GM12878 (cell line): ENCODE data around the gene AGBL1. TPM values are rescaled to one million over a fixed set of nuclear protein-coding genes. Genes with fewer than 3 reads are reported as not detected.

Experiments
- ATAC-seq: fragments of 200-7000 bp; cut with Tn5 transposase; 3 replicates; pipeline ENCODE4 v1.9.1; 2020; ENCODE audit warnings: mild to moderate bottlenecking, moderate library complexity
- BruUV-seq: library from RNA; stranded (reverse); fragments of 400-500 nt; replicated peaks from 2 replicates; lab custom pipeline; 2021; lab: Mats Ljungman, UMichigan
- CTCF ChIA-PET: fragments of 300-600 bp; sonication (Branson Sonifier 250); formaldehyde crosslinking; extraction: SDS; loops from one replicate; lab custom pipeline; 2021; ENCODE audit warnings: inconsistent platforms; lab: Yijun Ruan, JAX
- POLR2A ChIA-PET: fragments of 350-600 bp; formaldehyde crosslinking; extraction: SDS; loops from one replicate; lab custom pipeline; 2021; ENCODE audit warnings: inconsistent platforms; lab: Charles Lee
- RAD21 ChIA-PET: fragments of 300-600 bp; sonication (Branson Sonifier 250); formaldehyde crosslinking; loops from one replicate; lab custom pipeline; 2023; ENCODE audit warnings: antibody characterized with exemption; ENCODE audit not compliant: unreplicated experiment; lab: Charles Lee
- SMC1A ChIA-PET: fragments of 300-600 bp; sonication (Branson Sonifier 250); formaldehyde crosslinking; loops from one replicate; lab custom pipeline; 2023; ENCODE audit not compliant: unreplicated experiment, uncharacterized antibody; lab: Charles Lee
- DNase-seq: peaks from one replicate; pipeline ENCODE4 v3.0.0-alpha.2; 2011; ENCODE audit warnings: low read depth, low spot score
- FAIRE-seq: peaks from 3 replicates; lab custom pipeline; 2011; peaks lifted over from hg19 to GRCh38; lab: Jason Lieb, UNC
- H2AFZ ChIP-seq: 2 replicates; pipeline ENCODE4 v1.6.0; 2011; ENCODE audit warnings: low read depth, low read length, control low read depth; ENCODE audit not compliant: control insufficient read depth
- H3K27ac ChIP-seq: 2 replicates; pipeline ENCODE4 v1.5.1; 2011; ENCODE audit warnings: control low read depth; ENCODE audit not compliant: control insufficient read depth, insufficient read depth
- H3K27me3 ChIP-seq, 2 experiments: replicated peaks in 1 of 2; 2 replicates each; pipeline versions ENCODE4 v1.6.0 to v1.6.1; 2011; ENCODE audit warnings: low read length in 1 of 2; ENCODE audit not compliant: control insufficient read depth in 2 of 2, insufficient read depth in 2 of 2
- H3K36me3 ChIP-seq, 2 experiments: 2 replicates each; pipeline ENCODE4 v1.5.1; 2011; ENCODE audit warnings: low read length in 1 of 2; ENCODE audit not compliant: control insufficient read depth in 2 of 2, insufficient read depth in 2 of 2
- H3K4me1 ChIP-seq: 2 replicates; pipeline ENCODE4 v1.6.1; 2011; ENCODE audit warnings: mild to moderate bottlenecking, low read length, moderate library complexity, mixed read lengths; ENCODE audit not compliant: control insufficient read depth, insufficient read depth
- H3K4me2 ChIP-seq: 2 replicates; pipeline ENCODE4 v1.6.0; 2011; ENCODE audit warnings: control low read depth; ENCODE audit not compliant: control insufficient read depth, insufficient read depth
- H3K4me3 ChIP-seq: fragments of 200-600 bp; sonication (generic); 2 replicates; pipeline ENCODE4 v1.5.1; 2016
- H3K79me2 ChIP-seq: 2 replicates; pipeline ENCODE4 v1.6.0; 2011; ENCODE audit warnings: low read length; ENCODE audit not compliant: control insufficient read depth, insufficient read depth
- H3K9ac ChIP-seq: 2 replicates; pipeline ENCODE4 v1.8.0; 2011; ENCODE audit warnings: low read length, control low read depth, mixed read lengths; ENCODE audit not compliant: control insufficient read depth, insufficient read depth
- H3K9me3 ChIP-seq: replicated peaks from 3 replicates; pipeline ENCODE4 v1.5.1; 2011; ENCODE audit warnings: mild to moderate bottlenecking, low read length; ENCODE audit not compliant: control insufficient read depth, insufficient read depth
- H4K20me1 ChIP-seq: 2 replicates; pipeline ENCODE4 v1.6.0; 2011; ENCODE audit not compliant: control insufficient read depth, insufficient read depth
- BACH1 ChIP-seq: fragments of 450-650 bp; IDR thresholded peaks from 2 replicates; pipeline ENCODE4 v1.6.1; 2017; ENCODE audit warnings: mild to moderate bottlenecking, borderline replicate concordance
- FOS ChIP-seq: IDR thresholded peaks from 3 replicates; pipeline ENCODE4 v1.6.1; 2011; ENCODE audit warnings: borderline replicate concordance; ENCODE audit not compliant: insufficient read length; ENCODE audit errors: extremely low read depth
- RAD51 ChIP-seq: fragments of 450-650 bp; IDR thresholded peaks from 2 replicates; pipeline ENCODE4 v1.6.1; 2016; ENCODE audit warnings: moderate library complexity, mild to moderate bottlenecking, inconsistent platforms
- SREBF1 ChIP-seq: IDR thresholded peaks from 2 replicates; pipeline ENCODE4 v1.6.1; 2012; ENCODE audit warnings: mild to moderate bottlenecking, low read length
- WGBS: methylation state at CpG from one replicate; pipeline ENCODE4 v1.1.6; 2016; ENCODE audit warnings: low lambda C conversion rate; ENCODE audit not compliant: insufficient replicate concordance, insufficient coverage; ENCODE audit errors: missing lambda C conversion rate; 5-methylcytosine and 5-hydroxymethylcytosine counted together
- in situ Hi-C: fragments of 300-500 bp; cut with MboI; formaldehyde crosslinking; loops from 9 replicates; pipeline ENCODE4 v1.14.3; 2018; ENCODE audit warnings: mixed read lengths
- intact Hi-C: fragments of 100-400 bp; cut with micrococcal nuclease; formaldehyde crosslinking; loops from one replicate; pipeline ENCODE4 v1.14.2; 2022; ENCODE audit not compliant: unreplicated experiment
- polyA plus RNA-seq, 11 experiments: library from polyadenylated mRNA; depleted of rRNA in 4 of 11; unstranded in 6 of 11; stranded (reverse) in 5 of 11; fragments of >200 nt; fragmentation: Nextera tagmentation in 4 of 11; fragmentation: Illumina TruSeq in 1 of 11; extraction: Ambion mirVana in 4 of 11; extraction: Trizol in 1 of 11; gene quantifications; 1 replicate in 1 of 11; 2 replicates in 10 of 11; pipeline versions ENCODE4 v1.2.1 to v1.2.3, GENCODE V29; 2011 to 2016; ENCODE audit warnings: inconsistent platforms in 2 of 11, missing spikeins in 2 of 11, low read depth in 1 of 11
- total RNA-seq, 4 experiments: library from RNA; depleted of rRNA in 3 of 4; stranded (reverse); fragments of >200 nt in 3 of 4; fragmentation: Illumina TruSeq in 1 of 4; extraction: Trizol in 1 of 4; gene quantifications; 2 replicates each; pipeline versions ENCODE4 v1.2.1 to v1.2.3, GENCODE V29; 2013 to 2021
- TF ChIP-seq, protein P1 (sequence below), 3 experiments: IDR thresholded peaks in 2 of 3; conservative IDR thresholded peaks in 1 of 3; 2 replicates each; pipeline ENCODE4 v1.5.1; 2011; ENCODE audit warnings: low read depth in 3 of 3, low read length in 3 of 3, mild to moderate bottlenecking in 3 of 3, control low read depth in 2 of 3, moderate library complexity in 2 of 3, inconsistent platforms in 1 of 3, mixed read lengths in 1 of 3; ENCODE audit not compliant: control insufficient read depth in 2 of 3, insufficient read depth in 1 of 3; ENCODE audit errors: extremely low read depth in 1 of 3
- TF ChIP-seq, protein P2 (sequence below): fragments of 450-650 bp; IDR thresholded peaks from 2 replicates; pipeline ENCODE4 v1.6.1; 2018; ENCODE audit warnings: mild to moderate bottlenecking, low read depth, moderate library complexity; ENCODE audit not compliant: partially characterized antibody

The AGBL1 gene
- total and polyA plus RNA-seq, 10 of the 15 experiments (the other 5 are each of a cell fraction or from before 2014, with no cell fraction given), result not detected

DNA sequence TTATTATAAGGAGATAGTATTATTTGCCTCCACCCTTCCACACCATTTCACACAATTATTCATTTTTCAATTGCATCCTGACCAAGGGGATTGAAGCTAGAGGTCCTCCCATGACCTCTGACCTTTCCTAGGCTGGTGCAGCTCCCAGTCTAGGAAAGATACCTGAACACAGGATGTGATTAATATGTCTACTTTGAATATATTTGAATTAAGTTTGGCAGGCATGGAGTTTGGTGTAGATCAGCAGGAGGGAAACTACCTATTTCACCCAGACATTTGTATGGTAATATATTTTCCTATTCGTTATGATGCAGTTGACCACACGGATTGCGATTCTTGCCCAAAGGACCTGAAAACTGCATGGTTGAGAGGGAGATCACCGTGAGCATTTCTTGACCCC is 596.3 kb downstream of the AGBL1 start:
- H3K27ac ChIP-seq, result no peak overlapping the region
- POLR2A ChIA-PET, result no interaction called here
- RAD21 ChIA-PET, result no interaction called here
- no peak overlapping the region for H3K4me3 ChIP-seq
- H3K4me1 ChIP-seq, result no peaks in the 10 kb centered on the region
- no peak overlapping the region for H3K9ac ChIP-seq
- H4K20me1 ChIP-seq, result no peaks in the 10 kb centered on the region
- CTCF ChIA-PET, result interaction anchor here (0.6 kb wide), 1 partner anchor 70 kb away, joined by 3 read pairs; no protein-coding TSS in a partner anchor
- no peaks in the 10 kb centered on the region for H3K9me3 ChIP-seq
- WGBS, result 10% methylated on average over 4 of the region's 4 CpGs
- H3K36me3 ChIP-seq, result no peaks in the 10 kb centered on the region
- no peaks in the 10 kb centered on the region for H3K79me2 ChIP-seq
- no TSS peak for BruUV-seq
- ATAC-seq (no peak), FAIRE-seq (no peak), DNase-seq (no peak)
- intact Hi-C loops, result no loop called here
- no peak overlapping the region for H2AFZ ChIP-seq
- SMC1A ChIA-PET, result interaction anchor here (0.5 kb wide), 1 partner anchor 61 kb away, joined by 3 read pairs; no protein-coding TSS in a partner anchor
- no peaks in the 10 kb centered on the region for H3K27me3 ChIP-seq
- in situ Hi-C loops, result no loop called here
- H3K4me2 ChIP-seq, result no peak overlapping the region
- TF ChIP-seq BACH1 (no peak), SREBF1 (no peak), FOS (no peak), RAD51 (no peak)
- TF ChIP-seq, protein P1, sequence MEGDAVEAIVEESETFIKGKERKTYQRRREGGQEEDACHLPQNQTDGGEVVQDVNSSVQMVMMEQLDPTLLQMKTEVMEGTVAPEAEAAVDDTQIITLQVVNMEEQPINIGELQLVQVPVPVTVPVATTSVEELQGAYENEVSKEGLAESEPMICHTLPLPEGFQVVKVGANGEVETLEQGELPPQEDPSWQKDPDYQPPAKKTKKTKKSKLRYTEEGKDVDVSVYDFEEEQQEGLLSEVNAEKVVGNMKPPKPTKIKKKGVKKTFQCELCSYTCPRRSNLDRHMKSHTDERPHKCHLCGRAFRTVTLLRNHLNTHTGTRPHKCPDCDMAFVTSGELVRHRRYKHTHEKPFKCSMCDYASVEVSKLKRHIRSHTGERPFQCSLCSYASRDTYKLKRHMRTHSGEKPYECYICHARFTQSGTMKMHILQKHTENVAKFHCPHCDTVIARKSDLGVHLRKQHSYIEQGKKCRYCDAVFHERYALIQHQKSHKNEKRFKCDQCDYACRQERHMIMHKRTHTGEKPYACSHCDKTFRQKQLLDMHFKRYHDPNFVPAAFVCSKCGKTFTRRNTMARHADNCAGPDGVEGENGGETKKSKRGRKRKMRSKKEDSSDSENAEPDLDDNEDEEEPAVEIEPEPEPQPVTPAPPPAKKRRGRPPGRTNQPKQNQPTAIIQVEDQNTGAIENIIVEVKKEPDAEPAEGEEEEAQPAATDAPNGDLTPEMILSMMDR (IDR thresholded peaks at IDR 0.05 in 2 of 3, conservative IDR thresholded peaks at IDR 0.05 in 1 of 3; ENCODE audit: control insufficient read depth in 2 of 3, extremely low read depth in 1 of 3, insufficient read depth in 1 of 3, low read depth in 3 of 3, low read length in 3 of 3), result no peak
- TF ChIP-seq, protein P2, sequence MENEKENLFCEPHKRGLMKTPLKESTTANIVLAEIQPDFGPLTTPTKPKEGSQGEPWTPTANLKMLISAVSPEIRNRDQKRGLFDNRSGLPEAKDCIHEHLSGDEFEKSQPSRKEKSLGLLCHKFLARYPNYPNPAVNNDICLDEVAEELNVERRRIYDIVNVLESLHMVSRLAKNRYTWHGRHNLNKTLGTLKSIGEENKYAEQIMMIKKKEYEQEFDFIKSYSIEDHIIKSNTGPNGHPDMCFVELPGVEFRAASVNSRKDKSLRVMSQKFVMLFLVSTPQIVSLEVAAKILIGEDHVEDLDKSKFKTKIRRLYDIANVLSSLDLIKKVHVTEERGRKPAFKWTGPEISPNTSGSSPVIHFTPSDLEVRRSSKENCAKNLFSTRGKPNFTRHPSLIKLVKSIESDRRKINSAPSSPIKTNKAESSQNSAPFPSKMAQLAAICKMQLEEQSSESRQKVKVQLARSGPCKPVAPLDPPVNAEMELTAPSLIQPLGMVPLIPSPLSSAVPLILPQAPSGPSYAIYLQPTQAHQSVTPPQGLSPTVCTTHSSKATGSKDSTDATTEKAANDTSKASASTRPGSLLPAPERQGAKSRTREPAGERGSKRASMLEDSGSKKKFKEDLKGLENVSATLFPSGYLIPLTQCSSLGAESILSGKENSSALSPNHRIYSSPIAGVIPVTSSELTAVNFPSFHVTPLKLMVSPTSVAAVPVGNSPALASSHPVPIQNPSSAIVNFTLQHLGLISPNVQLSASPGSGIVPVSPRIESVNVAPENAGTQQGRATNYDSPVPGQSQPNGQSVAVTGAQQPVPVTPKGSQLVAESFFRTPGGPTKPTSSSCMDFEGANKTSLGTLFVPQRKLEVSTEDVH, result no peak
